H9 (cell line): ENCODE data around the gene MEI4. TPM values are rescaled to one million over a fixed set of nuclear protein-coding genes. Genes with fewer than 3 reads are reported as not detected.

Experiments
- DNase-seq: peaks from one replicate; pipeline ENCODE4 v3.0.0-alpha.2; 2017
- H2AFZ ChIP-seq: one replicate; pipeline ENCODE4 v1.6.1; 2013; ENCODE audit warnings: mild to moderate bottlenecking, low read length, control low read depth, moderate library complexity
- H2AK5ac ChIP-seq: 2 replicates; pipeline ENCODE4 v1.6.1; 2013; ENCODE audit warnings: low read length, control low read depth, mixed read lengths; ENCODE audit not compliant: insufficient read length
- H2BK120ac ChIP-seq: one replicate; pipeline ENCODE4 v1.6.1; 2013; ENCODE audit warnings: low read depth, mild to moderate bottlenecking, low read length, control low read depth, inconsistent platforms; ENCODE audit not compliant: poor library complexity, severe bottlenecking
- H2BK12ac ChIP-seq: 2 replicates; pipeline ENCODE4 v1.6.1; 2013; ENCODE audit warnings: low read length, control low read depth, mixed read lengths, low read depth; ENCODE audit not compliant: insufficient read length
- H2BK15ac ChIP-seq: 2 replicates; pipeline ENCODE4 v1.6.1; 2013; ENCODE audit warnings: low read depth, low read length, control low read depth
- H2BK20ac ChIP-seq: one replicate; pipeline ENCODE4 v1.6.1; 2013; ENCODE audit warnings: low read depth, mild to moderate bottlenecking, low read length, control low read depth, inconsistent platforms; ENCODE audit not compliant: poor library complexity, severe bottlenecking
- H2BK5ac ChIP-seq: 2 replicates; pipeline ENCODE4 v1.6.1; 2013; ENCODE audit warnings: low read length, control low read depth, mixed read lengths; ENCODE audit not compliant: insufficient read length
- H3K14ac ChIP-seq: 2 replicates; pipeline ENCODE4 v1.6.1; 2013; ENCODE audit warnings: low read length, control low read depth; ENCODE audit not compliant: insufficient read depth
- H3K18ac ChIP-seq: 2 replicates; pipeline ENCODE4 v1.6.1; 2013; ENCODE audit warnings: low read depth, mild to moderate bottlenecking, mixed read lengths, low read length, control low read depth; ENCODE audit not compliant: insufficient read length
- H3K23ac ChIP-seq: 2 replicates; pipeline ENCODE4 v1.6.1; 2013; ENCODE audit warnings: low read length, control low read depth, mixed read lengths, low read depth; ENCODE audit not compliant: insufficient read length
- H3K23me2 ChIP-seq: 2 replicates; pipeline ENCODE4 v1.6.1; 2013; ENCODE audit warnings: low read depth, mild to moderate bottlenecking, mixed read lengths, low read length, control low read depth; ENCODE audit not compliant: insufficient read length, poor library complexity, severe bottlenecking
- H3K27ac ChIP-seq: 2 replicates; pipeline ENCODE4 v1.5.1; 2013; ENCODE audit warnings: low read length, control low read depth, mixed read lengths, low read depth; ENCODE audit not compliant: insufficient read length
- H3K27me3 ChIP-seq: 2 replicates; pipeline ENCODE4 v1.6.1; 2013; ENCODE audit warnings: low read length, control low read depth, inconsistent platforms; ENCODE audit not compliant: insufficient read depth
- H3K4ac ChIP-seq: 2 replicates; pipeline ENCODE4 v1.6.1; 2013; ENCODE audit warnings: low read depth, mild to moderate bottlenecking, control low read depth, inconsistent platforms, low read length, moderate library complexity
- H3K4me1 ChIP-seq: 2 replicates; pipeline ENCODE4 v1.6.1; 2013; ENCODE audit warnings: low read length, control low read depth, inconsistent platforms; ENCODE audit not compliant: insufficient read depth
- H3K4me2 ChIP-seq: 2 replicates; pipeline ENCODE4 v1.6.1; 2013; ENCODE audit warnings: low read length, control low read depth, mixed read lengths; ENCODE audit not compliant: insufficient read length, insufficient read depth
- H3K56ac ChIP-seq: 2 replicates; pipeline ENCODE4 v1.6.1; 2013; ENCODE audit warnings: low read depth, mild to moderate bottlenecking, mixed read lengths, low read length, control low read depth; ENCODE audit not compliant: insufficient read length
- H3K79me1 ChIP-seq: 2 replicates; pipeline ENCODE4 v1.6.1; 2013; ENCODE audit warnings: low read depth, mild to moderate bottlenecking, moderate library complexity, low read length, control low read depth, inconsistent platforms; ENCODE audit not compliant: insufficient read depth, poor library complexity, severe bottlenecking
- H3K79me2 ChIP-seq: 2 replicates; pipeline ENCODE4 v1.6.1; 2013; ENCODE audit warnings: low read length, control low read depth, inconsistent platforms; ENCODE audit not compliant: insufficient read depth
- H3K9ac ChIP-seq: 2 replicates; pipeline ENCODE4 v1.6.1; 2013; ENCODE audit warnings: low read length, control low read depth, mixed read lengths; ENCODE audit not compliant: insufficient read length; ENCODE audit errors: extremely low read depth
- H3K9me3 ChIP-seq: one replicate; pipeline ENCODE4 v1.6.1; 2013; ENCODE audit warnings: low read depth, low read length, inconsistent platforms; ENCODE audit not compliant: control insufficient read depth
- H3T11ph ChIP-seq: one replicate; pipeline ENCODE4 v1.6.1; 2013; ENCODE audit warnings: mild to moderate bottlenecking, low read length, control low read depth, inconsistent platforms
- H4K20me1 ChIP-seq: one replicate; pipeline ENCODE4 v1.6.1; 2013; ENCODE audit not compliant: control insufficient read depth, insufficient read length, insufficient read depth
- H4K5ac ChIP-seq: 2 replicates; pipeline ENCODE4 v1.6.1; 2013; ENCODE audit warnings: low read depth, mild to moderate bottlenecking, mixed read lengths, low read length, control low read depth; ENCODE audit not compliant: insufficient read length
- H4K8ac ChIP-seq: replicated peaks from 2 replicates; pipeline ENCODE4 v1.6.1; 2013; ENCODE audit warnings: low read length, control low read depth, mixed read lengths, low read depth; ENCODE audit not compliant: insufficient read length
- H4K91ac ChIP-seq: 2 replicates; pipeline ENCODE4 v1.6.1; 2013; ENCODE audit warnings: low read depth, mild to moderate bottlenecking, moderate library complexity, mixed read lengths, low read length, control low read depth; ENCODE audit not compliant: insufficient read length
- H3K27ac Mint-ChIP-seq, 3 experiments: 2 replicates in 2 of 3; 3 replicates in 1 of 3; pipeline ENCODE4 v1.8.0; 2020 to 2021; ENCODE audit warnings: mixed read lengths in 3 of 3, mild to moderate bottlenecking in 1 of 3, moderate library complexity in 1 of 3
- H3K27me3 Mint-ChIP-seq: 2 replicates; pipeline ENCODE4 v1.8.0; 2021; ENCODE audit warnings: low read depth, mild to moderate bottlenecking, moderate library complexity, mixed read lengths
- H3K36me3 Mint-ChIP-seq, 3 experiments: 2 replicates in 2 of 3; 3 replicates in 1 of 3; pipeline ENCODE4 v1.8.0; 2020 to 2021; ENCODE audit warnings: low read depth in 3 of 3, mixed read lengths in 3 of 3; ENCODE audit not compliant: insufficient read depth in 1 of 3
- H3K4me1 Mint-ChIP-seq, 2 experiments: 2 replicates each; pipeline ENCODE4 v1.8.0; 2020; ENCODE audit warnings: mixed read lengths in 2 of 2
- H3K4me3 Mint-ChIP-seq, 2 experiments: 2 replicates in 1 of 2; 3 replicates in 1 of 2; pipeline ENCODE4 v1.8.0; 2020 to 2021; ENCODE audit warnings: mild to moderate bottlenecking in 2 of 2, mixed read lengths in 2 of 2, moderate library complexity in 1 of 2
- H3K9me3 Mint-ChIP-seq, 2 experiments: 2 replicates in 1 of 2; 3 replicates in 1 of 2; pipeline ENCODE4 v1.8.0; 2020; ENCODE audit warnings: mild to moderate bottlenecking in 2 of 2, mixed read lengths in 2 of 2, moderate library complexity in 1 of 2
- WGBS: extraction: QIAGEN DNeasy Blood & Tissue Kit; methylation state at CpG from one replicate; pipeline ENCODE4 v1.1.7; 2013; ENCODE audit warnings: missing lambda C conversion rate, low lambda C conversion rate, mixed read lengths; ENCODE audit not compliant: insufficient read length; ENCODE audit errors: extremely low coverage; 5-methylcytosine and 5-hydroxymethylcytosine counted together
- total RNA-seq: library from RNA; stranded (reverse); gene quantifications from 2 replicates; pipeline ENCODE4 v1.2.1, GENCODE V29; 2021
- TF ChIP-seq, protein P1 (sequence below): fragments of 200-600 bp; sonication (generic); conservative IDR thresholded peaks from 3 replicates; pipeline ENCODE4 v1.8.0; 2021; ENCODE audit warnings: antibody characterized with exemption, mild to moderate bottlenecking

MEI4 gene
- total RNA-seq, 1 experiment from 2014 or later = 0.55 TPM

GRCh38 chr6:77910826-77911225 is 258.0 kb downstream of the MEI4 start:
- no peaks in the 10 kb centered on the region for H3K79me1 ChIP-seq
- no peak overlapping the region for H2BK20ac ChIP-seq
- TF ChIP-seq, protein P1, sequence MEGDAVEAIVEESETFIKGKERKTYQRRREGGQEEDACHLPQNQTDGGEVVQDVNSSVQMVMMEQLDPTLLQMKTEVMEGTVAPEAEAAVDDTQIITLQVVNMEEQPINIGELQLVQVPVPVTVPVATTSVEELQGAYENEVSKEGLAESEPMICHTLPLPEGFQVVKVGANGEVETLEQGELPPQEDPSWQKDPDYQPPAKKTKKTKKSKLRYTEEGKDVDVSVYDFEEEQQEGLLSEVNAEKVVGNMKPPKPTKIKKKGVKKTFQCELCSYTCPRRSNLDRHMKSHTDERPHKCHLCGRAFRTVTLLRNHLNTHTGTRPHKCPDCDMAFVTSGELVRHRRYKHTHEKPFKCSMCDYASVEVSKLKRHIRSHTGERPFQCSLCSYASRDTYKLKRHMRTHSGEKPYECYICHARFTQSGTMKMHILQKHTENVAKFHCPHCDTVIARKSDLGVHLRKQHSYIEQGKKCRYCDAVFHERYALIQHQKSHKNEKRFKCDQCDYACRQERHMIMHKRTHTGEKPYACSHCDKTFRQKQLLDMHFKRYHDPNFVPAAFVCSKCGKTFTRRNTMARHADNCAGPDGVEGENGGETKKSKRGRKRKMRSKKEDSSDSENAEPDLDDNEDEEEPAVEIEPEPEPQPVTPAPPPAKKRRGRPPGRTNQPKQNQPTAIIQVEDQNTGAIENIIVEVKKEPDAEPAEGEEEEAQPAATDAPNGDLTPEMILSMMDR = no peak
- H3K4me1 ChIP-seq = no peaks in the 10 kb centered on the region
- no peak overlapping the region for H3K23ac ChIP-seq
- no peak overlapping the region for H3K9ac ChIP-seq
- no CpG with 5 or more reads among the region's 1 CpG for WGBS
- no peak overlapping the region for H3T11ph ChIP-seq
- H3K27ac Mint-ChIP-seq = no peak overlapping the region
- H3K27ac ChIP-seq = no peak overlapping the region
- no peaks in the 10 kb centered on the region for H3K23me2 ChIP-seq
- no peak overlapping the region for H3K4me2 ChIP-seq
- no peak overlapping the region for H2BK12ac ChIP-seq
- no peaks in the 10 kb centered on the region for H4K20me1 ChIP-seq
- H3K56ac ChIP-seq = no peak overlapping the region
- H3K4me1 Mint-ChIP-seq = no peaks in the 10 kb centered on the region
- H3K14ac ChIP-seq = no peak overlapping the region
- no peak overlapping the region for H4K5ac ChIP-seq
- H3K36me3 Mint-ChIP-seq = peaks cover 0 to 9% (median 0%) of the 10 kb centered on the region in 3 experiments; a peak in 2 of 7 replicates
- H3K27me3 Mint-ChIP-seq = peaks cover 1% of the 10 kb centered on the region; the same call in 1 of the 2 replicates
- H4K91ac ChIP-seq = no peak overlapping the region
- no peaks in the 10 kb centered on the region for H3K9me3 ChIP-seq
- no peak overlapping the region for H4K8ac ChIP-seq
- no peaks in the 10 kb centered on the region for H3K27me3 ChIP-seq
- no peaks in the 10 kb centered on the region for H3K79me2 ChIP-seq
- H3K4ac ChIP-seq = no peak overlapping the region
- no peak for DNase-seq
- H3K18ac ChIP-seq = no peak overlapping the region
- H2BK120ac ChIP-seq = no peak overlapping the region
- H3K4me3 Mint-ChIP-seq = no peak overlapping the region
- no peak overlapping the region for H2AK5ac ChIP-seq
- no peak overlapping the region for H2BK15ac ChIP-seq
- peaks cover 18 to 30% of the 10 kb centered on the region in 2 experiments for H3K9me3 Mint-ChIP-seq
- H2AFZ ChIP-seq = no peak overlapping the region
- no peak overlapping the region for H2BK5ac ChIP-seq
